Endothelial cell of umbilical vein (primary cell): ENCODE results near the gene ESYT2. TPM values are rescaled to one million over a fixed set of nuclear protein-coding genes. Genes with fewer than 3 reads are reported as not detected.

ENCODE experiments used
- BruUV-seq: library from RNA; stranded (reverse); fragments of 400-500 nt; replicated peaks from 2 replicates; lab custom pipeline; 2021; lab: Mats Ljungman, UMichigan
- CTCF ChIA-PET: fragments of 300-600, 350-600 bp; sonication (Branson Sonifier 250); formaldehyde crosslinking; loops from one replicate; lab custom pipeline; 2021; ENCODE audit warnings: antibody characterized with exemption, inconsistent platforms; lab: Charles Lee
- POLR2A ChIA-PET: fragments of 300-600, 350-600 bp; sonication (Branson Sonifier 250); formaldehyde crosslinking; loops from one replicate; lab custom pipeline; 2021; ENCODE audit warnings: antibody characterized with exemption, inconsistent platforms; lab: Charles Lee
- DNase-seq: peaks from one replicate; pipeline ENCODE4 v3.0.0-alpha.2; 2011; ENCODE audit warnings: low read depth, low spot score
- FAIRE-seq: peaks from 2 replicates; lab custom pipeline; 2011; peaks lifted over from hg19 to GRCh38; lab: Jason Lieb, UNC
- H2AFZ ChIP-seq: 2 replicates; pipeline ENCODE4 v1.6.0; 2012; ENCODE audit warnings: low read depth, low read length, control low read depth, inconsistent platforms
- H3K27ac ChIP-seq: 2 replicates; pipeline ENCODE4 v1.5.1; 2011; ENCODE audit warnings: low read depth, mild to moderate bottlenecking, control low read depth, low read length, moderate library complexity; ENCODE audit not compliant: insufficient read depth
- H3K27me3 ChIP-seq, 2 experiments: 2 replicates each; pipeline versions ENCODE4 v1.6.0 to v1.6.1; 2011; ENCODE audit warnings: low read length in 2 of 2, mixed read lengths in 1 of 2; ENCODE audit not compliant: control insufficient read depth in 2 of 2, insufficient read depth in 2 of 2
- H3K36me3 ChIP-seq, 2 experiments: 2 replicates in 1 of 2; 3 replicates in 1 of 2; pipeline ENCODE4 v1.5.1; 2011; ENCODE audit warnings: low read length in 2 of 2, mild to moderate bottlenecking in 1 of 2, moderate library complexity in 1 of 2; ENCODE audit not compliant: control insufficient read depth in 2 of 2, insufficient read depth in 2 of 2; ENCODE audit errors: extremely low read depth in 1 of 2
- H3K4me1 ChIP-seq: 3 replicates; pipeline ENCODE4 v1.5.1; 2011; ENCODE audit warnings: mild to moderate bottlenecking, low read length; ENCODE audit not compliant: control insufficient read depth, insufficient read depth; ENCODE audit errors: extremely low read depth
- H3K4me2 ChIP-seq: 2 replicates; pipeline ENCODE4 v1.6.1; 2011; ENCODE audit warnings: low read length, control low read depth, mixed read lengths; ENCODE audit not compliant: insufficient read depth
- H3K4me3 ChIP-seq, 3 experiments: fragments of 200-600 bp in 1 of 3; sonication (generic), shearing (Covaris generic) in 1 of 3; replicated peaks in 1 of 3; 2 replicates each; pipeline ENCODE4 v1.5.1; 2011 to 2016; ENCODE audit warnings: control low read depth in 3 of 3, low read length in 3 of 3, mild to moderate bottlenecking in 2 of 3, inconsistent platforms in 1 of 3, low read depth in 1 of 3, moderate library complexity in 1 of 3; ENCODE audit not compliant: insufficient read depth in 1 of 3
- H3K79me2 ChIP-seq: 2 replicates; pipeline ENCODE4 v1.6.0; 2012; ENCODE audit warnings: low read length, inconsistent platforms; ENCODE audit not compliant: control insufficient read depth, insufficient read depth
- H3K9ac ChIP-seq: replicated peaks from 2 replicates; pipeline ENCODE3; 2011; ENCODE audit warnings: low read length, control low read depth; ENCODE audit not compliant: insufficient read depth; ENCODE audit errors: extremely low read depth
- H3K9me1 ChIP-seq: replicated peaks from 3 replicates; pipeline ENCODE4 v1.6.0; 2011; ENCODE audit warnings: mild to moderate bottlenecking, low read length; ENCODE audit not compliant: control insufficient read depth, insufficient read depth; ENCODE audit errors: extremely low read depth
- H3K9me3 ChIP-seq: replicated peaks from 2 replicates; pipeline ENCODE4 v1.5.1; 2012; ENCODE audit warnings: low read length, inconsistent platforms; ENCODE audit not compliant: control insufficient read depth, insufficient read depth
- H4K20me1 ChIP-seq: replicated peaks from 2 replicates; pipeline ENCODE3; 2011; ENCODE audit warnings: mild to moderate bottlenecking, low read length; ENCODE audit not compliant: control insufficient read depth, insufficient read depth; ENCODE audit errors: extremely low read depth
- EZH2 ChIP-seq: IDR thresholded peaks from 2 replicates; pipeline ENCODE4 v1.6.1; 2012; ENCODE audit warnings: borderline replicate concordance, low read depth, mild to moderate bottlenecking, moderate library complexity, low read length, inconsistent platforms; ENCODE audit not compliant: severe bottlenecking
- FOS ChIP-seq: IDR thresholded peaks from 2 replicates; pipeline ENCODE4 v1.6.1; 2011; ENCODE audit warnings: mild to moderate bottlenecking, low read length, moderate library complexity, borderline replicate concordance; ENCODE audit not compliant: insufficient read depth
- GATA2 ChIP-seq: IDR thresholded peaks from 2 replicates; pipeline ENCODE4 v1.7.0; 2011; ENCODE audit warnings: low read depth, mild to moderate bottlenecking, moderate library complexity, mixed read lengths, low read length; ENCODE audit not compliant: insufficient read length, insufficient read depth
- JUN ChIP-seq: IDR thresholded peaks from 2 replicates; pipeline ENCODE4 v1.6.1; 2011; ENCODE audit warnings: borderline replicate concordance, low read depth; ENCODE audit not compliant: insufficient read length, insufficient read depth
- MAX ChIP-seq: IDR thresholded peaks from 2 replicates; pipeline ENCODE4 v1.6.1; 2011; ENCODE audit not compliant: insufficient read depth, insufficient read length
- MYC ChIP-seq: IDR thresholded peaks from one replicate; pipeline ENCODE4 v1.6.1; 2011; ENCODE audit warnings: mild to moderate bottlenecking, low read depth, low read length
- POLR2A ChIP-seq: IDR thresholded peaks from 2 replicates; pipeline ENCODE4 v1.6.1; 2012; ENCODE audit warnings: low read depth, mild to moderate bottlenecking, control low read depth, low read length
- POLR2AphosphoS5 ChIP-seq: IDR thresholded peaks from 2 replicates; pipeline ENCODE4 v1.6.1; 2012; ENCODE audit warnings: low read depth, mild to moderate bottlenecking, control low read depth, low read length, moderate library complexity; ENCODE audit not compliant: insufficient read depth
- dilution Hi-C: fragments of 300-500 bp; cut with MboI; formaldehyde crosslinking; loops from one replicate; pipeline ENCODE4 v1.15.0; 2019; ENCODE audit warnings: low sequenced_read_pairs; ENCODE audit not compliant: extremely low pct_ligation_motif_present
- intact Hi-C: fragments of 100-400 bp; cut with micrococcal nuclease; formaldehyde crosslinking; loops from one replicate; pipeline ENCODE4 v1.10.0; 2022
- polyA plus RNA-seq, 4 experiments: library from polyadenylated mRNA; depleted of rRNA in 3 of 4; stranded (reverse) in 3 of 4; unstranded in 1 of 4; fragments of >200 nt; gene quantifications; 2 replicates each; pipeline versions ENCODE4 v1.2.1 to v1.2.3, GENCODE V29; 2011 to 2012; ENCODE audit warnings: missing spikeins in 1 of 4
- total RNA-seq: library from RNA; stranded (reverse); gene quantifications from 2 replicates; pipeline ENCODE4 v1.2.3, GENCODE V29; 2021
- TF ChIP-seq, protein P1 (sequence below), 2 donors: IDR thresholded peaks; 1 replicate in 1 of 2; 2 replicates in 1 of 2; pipeline ENCODE4 v1.5.1; 2011; ENCODE audit warnings: low read length in 2 of 2, mild to moderate bottlenecking in 2 of 2, moderate library complexity in 2 of 2, control low read depth in 1 of 2, inconsistent platforms in 1 of 2, low read depth in 1 of 2; ENCODE audit not compliant: insufficient read depth in 1 of 2; ENCODE audit errors: extremely low read depth in 1 of 2

The ESYT2 gene
- total and polyA plus RNA-seq, 2 donors (not counting 3 experiments of a cell fraction or from before 2014, with no cell fraction given): 18.8 to 46.6 TPM

- CTCF ChIA-PET: interaction anchor here (1.6 kb wide), 1 partner anchor 10 kb away, joined by 5 read pairs; no protein-coding TSS in a partner anchor
- Histone ChIP-seq H3K36me3 (peaks cover 0 to 3% of the 10 kb centered on the region in 2 experiments), H4K20me1 (no peaks in the 10 kb centered on the region), H3K79me2 (peaks cover 38% of the 10 kb centered on the region), H3K27ac (no peak overlapping the region), H2AFZ (no peak overlapping the region), H3K9me3 (no peaks in the 10 kb centered on the region), H3K4me2 (no peak overlapping the region), H3K4me1 (no peaks in the 10 kb centered on the region), H3K9ac (no peak overlapping the region), H3K27me3 (no peaks in the 10 kb centered on the region), H3K4me3 (no peak overlapping the region), H3K9me1 (no peaks in the 10 kb centered on the region)
- no peak for FAIRE-seq
- intact Hi-C loops: no loop called here
- dilution Hi-C loops: no loop called here
- TF ChIP-seq MYC: no peak
- TF ChIP-seq EZH2: no peak
- TF ChIP-seq, protein P1, sequence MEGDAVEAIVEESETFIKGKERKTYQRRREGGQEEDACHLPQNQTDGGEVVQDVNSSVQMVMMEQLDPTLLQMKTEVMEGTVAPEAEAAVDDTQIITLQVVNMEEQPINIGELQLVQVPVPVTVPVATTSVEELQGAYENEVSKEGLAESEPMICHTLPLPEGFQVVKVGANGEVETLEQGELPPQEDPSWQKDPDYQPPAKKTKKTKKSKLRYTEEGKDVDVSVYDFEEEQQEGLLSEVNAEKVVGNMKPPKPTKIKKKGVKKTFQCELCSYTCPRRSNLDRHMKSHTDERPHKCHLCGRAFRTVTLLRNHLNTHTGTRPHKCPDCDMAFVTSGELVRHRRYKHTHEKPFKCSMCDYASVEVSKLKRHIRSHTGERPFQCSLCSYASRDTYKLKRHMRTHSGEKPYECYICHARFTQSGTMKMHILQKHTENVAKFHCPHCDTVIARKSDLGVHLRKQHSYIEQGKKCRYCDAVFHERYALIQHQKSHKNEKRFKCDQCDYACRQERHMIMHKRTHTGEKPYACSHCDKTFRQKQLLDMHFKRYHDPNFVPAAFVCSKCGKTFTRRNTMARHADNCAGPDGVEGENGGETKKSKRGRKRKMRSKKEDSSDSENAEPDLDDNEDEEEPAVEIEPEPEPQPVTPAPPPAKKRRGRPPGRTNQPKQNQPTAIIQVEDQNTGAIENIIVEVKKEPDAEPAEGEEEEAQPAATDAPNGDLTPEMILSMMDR (IDR thresholded peaks at IDR 0.05; ENCODE audit: extremely low read depth in 1 of 2, insufficient read depth in 1 of 2, low read depth in 1 of 2, low read length in 2 of 2): no peak
- TF ChIP-seq FOS: no peak
- TF ChIP-seq JUN: no peak
- TF ChIP-seq POLR2A: no peak
- no peak for TF ChIP-seq GATA2
- TF ChIP-seq POLR2AphosphoS5: no peak
- TF ChIP-seq MAX: no peak
- POLR2A ChIA-PET: no interaction called here
- no peak for DNase-seq
- BruUV-seq: no TSS peak
Observed at GRCh38 chr7:158805937-158806336, 23.4 kb downstream of the ESYT2 start.
